GM12873 (cell line): ENCODE measurements around the gene C12orf60.

ENCODE experiments used
- TF ChIP-seq, protein P1 (sequence below): IDR thresholded peaks from 2 replicates; pipeline ENCODE4 v1.5.1; 2012; ENCODE audit warnings: low read depth, mild to moderate bottlenecking, moderate library complexity, low read length, control low read depth; ENCODE audit not compliant: insufficient read depth; ENCODE audit errors: missing control alignments

The C12orf60 gene

DNA sequence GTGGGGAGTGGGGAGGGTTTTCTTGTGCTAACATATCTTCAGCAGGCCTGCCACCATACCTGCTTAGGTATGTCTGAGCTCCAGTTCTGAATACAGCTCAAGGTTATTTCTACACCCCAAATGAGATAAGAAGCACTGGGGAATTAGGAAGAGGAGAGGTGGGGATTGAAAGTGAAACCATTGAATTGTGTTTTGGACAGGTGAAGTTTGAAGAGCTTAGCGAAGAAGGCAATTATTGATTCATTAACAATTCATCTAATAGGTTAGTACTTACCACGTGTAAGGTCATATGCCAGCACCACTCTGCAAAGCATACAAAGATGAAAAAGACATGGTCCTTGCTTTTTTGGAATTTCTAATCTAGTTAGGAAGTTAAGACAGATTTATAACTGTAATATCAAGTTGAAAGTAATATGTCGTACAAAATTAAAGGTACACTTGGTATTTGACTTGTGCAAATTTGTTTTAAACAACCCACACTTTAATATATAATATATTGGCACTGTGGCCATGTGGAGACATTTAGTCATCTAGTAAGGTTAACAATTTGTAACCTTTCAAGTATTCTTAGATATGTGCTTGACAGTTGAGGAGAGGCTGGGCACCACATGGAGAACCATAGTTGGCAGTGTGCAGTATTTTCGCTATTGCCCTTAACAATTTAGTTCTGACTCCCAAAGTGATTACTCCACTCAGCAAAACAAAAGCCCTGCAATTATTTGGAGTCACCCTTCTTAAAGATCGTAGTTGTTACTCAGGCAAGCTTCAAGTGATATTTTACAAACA, 6.9 kb downstream of the C12orf60 start:
- TF ChIP-seq, protein P1, sequence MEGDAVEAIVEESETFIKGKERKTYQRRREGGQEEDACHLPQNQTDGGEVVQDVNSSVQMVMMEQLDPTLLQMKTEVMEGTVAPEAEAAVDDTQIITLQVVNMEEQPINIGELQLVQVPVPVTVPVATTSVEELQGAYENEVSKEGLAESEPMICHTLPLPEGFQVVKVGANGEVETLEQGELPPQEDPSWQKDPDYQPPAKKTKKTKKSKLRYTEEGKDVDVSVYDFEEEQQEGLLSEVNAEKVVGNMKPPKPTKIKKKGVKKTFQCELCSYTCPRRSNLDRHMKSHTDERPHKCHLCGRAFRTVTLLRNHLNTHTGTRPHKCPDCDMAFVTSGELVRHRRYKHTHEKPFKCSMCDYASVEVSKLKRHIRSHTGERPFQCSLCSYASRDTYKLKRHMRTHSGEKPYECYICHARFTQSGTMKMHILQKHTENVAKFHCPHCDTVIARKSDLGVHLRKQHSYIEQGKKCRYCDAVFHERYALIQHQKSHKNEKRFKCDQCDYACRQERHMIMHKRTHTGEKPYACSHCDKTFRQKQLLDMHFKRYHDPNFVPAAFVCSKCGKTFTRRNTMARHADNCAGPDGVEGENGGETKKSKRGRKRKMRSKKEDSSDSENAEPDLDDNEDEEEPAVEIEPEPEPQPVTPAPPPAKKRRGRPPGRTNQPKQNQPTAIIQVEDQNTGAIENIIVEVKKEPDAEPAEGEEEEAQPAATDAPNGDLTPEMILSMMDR, result no peak

DNA sequence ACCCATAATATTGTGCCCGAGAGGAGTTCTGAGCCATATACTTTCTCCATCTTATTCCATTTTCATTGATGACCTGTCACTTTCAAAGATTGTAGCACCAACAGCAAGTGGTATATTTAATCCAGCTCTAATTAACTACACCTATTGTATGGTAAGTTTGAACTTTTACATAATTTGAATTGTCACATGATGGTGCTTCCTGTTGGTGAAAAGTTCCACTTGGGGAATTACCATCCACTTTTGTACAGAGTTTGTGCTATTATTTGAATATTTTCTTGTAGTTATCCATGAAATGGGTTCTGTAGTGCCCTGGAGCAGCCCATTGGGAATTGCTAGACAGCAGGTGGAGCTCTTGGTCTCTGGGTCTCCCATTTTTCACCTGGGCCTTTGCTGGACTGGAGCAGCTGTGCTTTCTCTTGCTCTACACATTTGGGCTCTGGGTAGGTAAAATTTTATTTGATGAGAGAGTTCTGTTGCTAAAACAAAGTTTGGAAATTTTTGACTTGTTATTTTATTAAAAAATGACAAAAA, 7.5 kb downstream of the C12orf60 start:
- TF ChIP-seq, protein P1, result peak; percentile 11

DNA sequence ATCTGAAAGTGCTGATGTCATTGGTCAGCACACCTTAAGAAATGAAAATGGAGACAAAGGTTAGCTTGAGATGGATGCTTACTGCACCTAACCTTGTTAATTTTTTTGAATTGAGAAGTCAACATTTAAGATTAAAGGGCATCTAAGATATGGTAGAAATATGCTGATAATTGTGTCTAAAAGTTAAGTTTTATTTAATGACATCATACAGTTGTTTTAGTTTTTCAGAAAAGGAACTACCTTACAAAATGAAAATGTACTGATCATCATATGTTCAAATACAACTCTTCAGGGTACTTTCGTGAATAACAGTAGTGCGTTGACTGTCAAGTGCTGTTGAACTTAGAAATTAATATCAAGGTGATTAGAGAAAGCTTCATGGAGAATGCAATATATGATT, 8.0 kb downstream of the C12orf60 start:
- TF ChIP-seq, protein P1, result no peak

DNA sequence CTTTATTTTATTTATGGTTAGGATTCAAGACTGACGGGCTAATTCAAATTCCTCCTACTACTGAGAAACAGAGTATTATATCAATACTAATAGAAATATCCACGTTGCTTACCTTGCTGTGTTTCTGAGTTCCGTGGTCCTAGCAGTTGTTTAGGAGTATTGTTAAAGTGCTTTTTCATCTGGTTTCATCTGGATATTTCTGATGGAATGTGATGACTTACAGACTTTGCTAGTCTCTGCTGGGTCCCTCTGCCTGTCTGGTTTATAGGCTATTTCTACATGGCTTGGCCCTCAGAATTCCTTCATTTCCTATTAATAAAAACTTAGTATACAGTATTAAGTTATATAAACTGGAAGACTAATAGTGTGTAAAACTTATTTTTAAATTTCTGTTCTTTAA, 10.5 kb downstream of the C12orf60 start, which contains the start of gene SMCO3:
Gene SMCO3, minus strand, starts transcription at position 169 of the 400 bp plus-strand sequence. CDS start 7,502 bp downstream, outside the sequence.
- TF ChIP-seq, protein P1, result no peak

DNA sequence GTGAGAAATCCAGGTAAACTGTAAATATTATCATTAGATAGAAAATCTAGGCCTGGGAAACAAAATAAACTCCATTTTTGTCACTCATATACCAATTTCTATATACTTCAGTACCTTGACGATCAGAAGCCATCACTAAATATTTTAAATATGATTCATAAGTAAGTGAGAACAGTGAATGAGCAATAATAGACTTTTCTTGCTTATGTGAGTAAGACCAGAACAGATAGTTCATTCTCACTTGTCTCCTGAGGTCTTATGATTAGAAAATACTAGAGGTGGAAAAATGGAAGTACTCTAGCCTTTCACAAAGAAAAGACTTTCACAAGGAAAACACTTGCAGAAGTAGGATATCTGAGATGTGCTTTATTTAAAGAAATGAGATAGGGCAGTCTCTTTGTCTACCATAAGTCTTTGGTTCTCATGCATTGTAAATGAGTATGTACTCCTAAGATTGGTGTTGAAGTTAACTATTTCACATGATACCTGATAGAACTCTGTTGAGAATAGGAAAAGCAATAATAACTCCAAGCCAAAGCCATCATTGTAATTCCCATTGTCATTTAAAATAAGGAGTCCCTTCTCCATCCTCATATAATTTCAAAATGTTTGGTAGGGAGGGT, 20.7 kb downstream of the C12orf60 start:
- TF ChIP-seq, protein P1, result no peak

DNA sequence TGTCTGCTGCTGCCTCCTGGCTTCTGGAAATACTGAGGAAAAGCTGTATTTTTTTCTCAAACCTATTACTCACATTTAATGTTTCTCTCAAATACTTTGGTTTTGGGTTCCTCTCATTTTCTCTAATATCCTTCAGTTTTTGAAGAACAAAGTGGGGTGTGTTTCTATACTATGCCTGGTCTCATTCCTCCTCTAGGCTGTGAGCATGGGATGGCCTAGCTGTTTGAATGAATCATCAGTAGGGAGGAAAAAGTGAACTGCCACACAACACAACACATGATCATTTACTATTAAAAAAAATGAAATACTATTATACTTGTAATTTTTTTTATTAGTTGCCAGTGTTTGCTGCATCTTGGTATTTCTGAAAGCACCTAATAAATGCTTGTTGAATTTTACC, 21.8 kb downstream of the C12orf60 start:
- TF ChIP-seq, protein P1, result no peak

DNA sequence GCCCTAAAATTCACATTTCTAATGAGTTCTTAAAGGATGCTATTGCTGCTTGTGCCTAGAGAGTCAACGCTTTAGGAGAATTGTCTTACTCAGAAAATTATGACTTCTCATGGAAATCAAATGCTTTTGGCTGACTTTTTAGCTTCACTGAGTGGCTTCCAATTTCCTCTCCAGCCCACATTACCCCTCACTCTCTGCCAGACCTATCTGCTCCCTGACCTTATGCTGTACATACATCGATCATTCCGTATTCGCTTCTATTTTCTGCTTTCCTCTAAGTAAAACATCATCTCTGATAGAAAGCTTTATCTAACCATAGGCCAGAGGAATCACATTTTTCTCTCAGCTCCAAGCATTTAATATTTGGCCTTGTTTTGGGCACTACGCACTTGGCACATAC, 23.0 kb downstream of the C12orf60 start:
- TF ChIP-seq, protein P1, result no peak
